Trophoblast cell (in vitro differentiated cells and primary cell): ENCODE results near the gene IDS.
"Not testable (repeated sequence)": the region's sequence is repeated elsewhere in the genome, so short reads cannot be mapped to it uniquely, and the experiment has no call there.

Experiments used
- DNase-seq, 2 donors: peaks; one replicate each; pipeline ENCODE4 v3.0.0-alpha.2; 2016
- H2AFZ ChIP-seq: 2 replicates; pipeline ENCODE4 v1.6.1; 2013; ENCODE audit warnings: low read length, moderate library complexity, mild to moderate bottlenecking; ENCODE audit not compliant: insufficient read depth, poor library complexity
- H2AK5ac ChIP-seq: 2 replicates; pipeline ENCODE4 v1.6.1; 2013; ENCODE audit warnings: mild to moderate bottlenecking, low read length
- H2BK120ac ChIP-seq: 2 replicates; pipeline ENCODE4 v1.6.1; 2013; ENCODE audit warnings: low read length, mild to moderate bottlenecking, moderate library complexity; ENCODE audit not compliant: insufficient read depth, poor library complexity
- H2BK12ac ChIP-seq: 2 replicates; pipeline ENCODE4 v1.6.1; 2013; ENCODE audit warnings: mild to moderate bottlenecking, low read length, moderate library complexity
- H2BK5ac ChIP-seq: 2 replicates; pipeline ENCODE4 v1.6.1; 2013; ENCODE audit warnings: low read length, low read depth, moderate library complexity, mild to moderate bottlenecking; ENCODE audit not compliant: poor library complexity
- H3K14ac ChIP-seq: 2 replicates; pipeline ENCODE4 v1.6.1; 2013; ENCODE audit warnings: mild to moderate bottlenecking, low read length
- H3K18ac ChIP-seq: 2 replicates; pipeline ENCODE4 v1.6.1; 2013; ENCODE audit warnings: mild to moderate bottlenecking, low read length
- H3K23ac ChIP-seq: 2 replicates; pipeline ENCODE4 v1.6.1; 2013; ENCODE audit warnings: low read length
- H3K27ac ChIP-seq: 2 replicates; pipeline ENCODE4 v1.5.1; 2013; ENCODE audit warnings: low read depth, mild to moderate bottlenecking, inconsistent platforms, low read length, moderate library complexity
- H3K27me3 ChIP-seq: 2 replicates; pipeline ENCODE4 v1.6.1; 2013; ENCODE audit warnings: inconsistent platforms, mild to moderate bottlenecking, low read length, moderate library complexity; ENCODE audit not compliant: insufficient read depth
- H3K36me3 ChIP-seq, 2 experiments: 1 replicate in 1 of 2; 2 replicates in 1 of 2; pipeline ENCODE4 v1.6.1; 2013; ENCODE audit warnings: low read length in 2 of 2, mild to moderate bottlenecking in 2 of 2, moderate library complexity in 1 of 2; ENCODE audit not compliant: insufficient read depth in 2 of 2, control insufficient read depth in 1 of 2
- H3K4ac ChIP-seq: 2 replicates; pipeline ENCODE4 v1.6.1; 2013; ENCODE audit warnings: low read depth, mild to moderate bottlenecking, low read length, moderate library complexity
- H3K4me1 ChIP-seq, 2 experiments: 1 replicate in 1 of 2; 2 replicates in 1 of 2; pipeline ENCODE4 v1.6.1; 2013; ENCODE audit warnings: low read length in 2 of 2, mild to moderate bottlenecking in 2 of 2, moderate library complexity in 1 of 2; ENCODE audit not compliant: insufficient read depth in 2 of 2, control insufficient read depth in 1 of 2
- H3K4me2 ChIP-seq: 2 replicates; pipeline ENCODE4 v1.6.1; 2013; ENCODE audit warnings: inconsistent platforms, mild to moderate bottlenecking, low read length, moderate library complexity
- H3K4me3 ChIP-seq: 2 replicates; pipeline ENCODE4 v1.5.1; 2013; ENCODE audit warnings: mild to moderate bottlenecking, low read depth, low read length, inconsistent platforms
- H3K79me1 ChIP-seq: one replicate; pipeline ENCODE4 v1.6.1; 2013; ENCODE audit warnings: low read length
- H3K79me2 ChIP-seq: 2 replicates; pipeline ENCODE4 v1.6.1; 2013; ENCODE audit warnings: low read length, mild to moderate bottlenecking; ENCODE audit not compliant: control insufficient read depth, insufficient read depth, poor library complexity
- H3K9ac ChIP-seq: 2 replicates; pipeline ENCODE4 v1.6.1; 2013; ENCODE audit warnings: mild to moderate bottlenecking, low read length
- H3K9me3 ChIP-seq: 2 replicates; pipeline ENCODE4 v1.6.1; 2013; ENCODE audit warnings: low read depth, mild to moderate bottlenecking, control low read depth, inconsistent platforms, low read length; ENCODE audit not compliant: insufficient read depth
- H4K12ac ChIP-seq: 2 replicates; pipeline ENCODE4 v1.6.1; 2013; ENCODE audit warnings: low read depth, mild to moderate bottlenecking, low read length, moderate library complexity
- H4K8ac ChIP-seq: 2 replicates; pipeline ENCODE4 v1.6.1; 2013; ENCODE audit warnings: low read depth, mild to moderate bottlenecking, low read length, moderate library complexity
- H4K91ac ChIP-seq: one replicate; pipeline ENCODE4 v1.6.1; 2013; ENCODE audit warnings: low read depth, mild to moderate bottlenecking, low read length, moderate library complexity
- WGBS: extraction: QIAGEN DNeasy Blood & Tissue Kit; methylation state at CpG from one replicate; pipeline ENCODE4 v1.1.7; 2013; ENCODE audit warnings: missing lambda C conversion rate; ENCODE audit not compliant: insufficient read length, insufficient coverage; ENCODE audit errors: extremely low coverage; 5-methylcytosine and 5-hydroxymethylcytosine counted together

IDS gene

GRCh38 chrX:149504226-149504914 is 736 bp downstream of the IDS start:
- Histone ChIP-seq H4K12ac (no peak overlapping the region), H3K18ac (no peak overlapping the region), H2AFZ (no peak overlapping the region), H3K79me1 (peaks cover 3% of the 10 kb centered on the region), H3K79me2 (peaks cover 2% of the 10 kb centered on the region), H3K27me3 (no peaks in the 10 kb centered on the region), H3K23ac (no peak overlapping the region), H3K27ac (no peak overlapping the region), H2BK12ac (no peak overlapping the region), H3K36me3 (peaks cover 15 to 19% of the 10 kb centered on the region in 2 experiments), H3K4me1 (peaks cover 6 to 9% of the 10 kb centered on the region in 2 experiments), H2BK120ac (no peak overlapping the region), H3K14ac (no peak overlapping the region), H3K4me3 (no peak overlapping the region), H4K91ac (no peak overlapping the region), H3K4ac (peak overlapping the region; percentile 76), H3K4me2 (peak overlapping the region; percentile 75), H3K9ac (no peak overlapping the region), H2BK5ac (no peak overlapping the region), H2AK5ac (peak overlapping the region; percentile 52), H3K9me3 (no peaks in the 10 kb centered on the region), H4K8ac (no peak overlapping the region)
- DNase-seq = peak; percentile 28 to 50
- 100% methylated on average over 4 of the region's 10 CpGs for WGBS

DNA sequence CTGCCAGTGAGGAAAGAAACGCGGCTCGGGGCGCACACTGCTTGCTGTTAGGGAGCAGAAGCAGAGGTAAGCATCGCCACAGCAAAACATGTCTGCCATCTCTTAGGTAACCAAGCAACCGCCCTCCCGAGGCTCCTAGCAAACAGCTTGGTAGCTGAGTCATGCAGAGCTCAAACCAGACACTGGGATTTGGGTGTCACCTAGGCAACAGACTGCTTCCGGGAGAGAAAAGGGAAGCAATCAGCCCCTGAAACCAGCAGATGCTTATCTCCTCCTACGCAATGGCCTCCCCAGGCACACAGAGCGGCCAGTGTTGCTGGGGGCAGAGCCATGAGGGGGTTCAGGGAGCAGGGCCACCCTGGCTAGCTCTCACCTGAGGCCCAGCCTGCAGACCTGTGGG is 1.7 kb downstream of the IDS start:
- H2BK120ac ChIP-seq, H3K14ac ChIP-seq, H3K79me2 ChIP-seq, H2BK12ac ChIP-seq, H3K4me2 ChIP-seq, H3K4me1 ChIP-seq, H3K9me3 ChIP-seq, H3K9ac ChIP-seq, H4K12ac ChIP-seq, H3K27me3 ChIP-seq, H2AFZ ChIP-seq, H3K4ac ChIP-seq, H3K4me3 ChIP-seq, H4K8ac ChIP-seq, H3K23ac ChIP-seq, H3K79me1 ChIP-seq, H3K27ac ChIP-seq, H2AK5ac ChIP-seq, H2BK5ac ChIP-seq, H3K18ac ChIP-seq: not testable (repeated sequence)
- WGBS = no CpG with 5 or more reads among the region's 10 CpGs
- Histone ChIP-seq H4K91ac (peak overlapping the region; percentile 14), H3K36me3 (peaks cover 15 to 19% of the 10 kb centered on the region in 2 experiments)
- peak; percentile 37 to 50 for DNase-seq

DNA sequence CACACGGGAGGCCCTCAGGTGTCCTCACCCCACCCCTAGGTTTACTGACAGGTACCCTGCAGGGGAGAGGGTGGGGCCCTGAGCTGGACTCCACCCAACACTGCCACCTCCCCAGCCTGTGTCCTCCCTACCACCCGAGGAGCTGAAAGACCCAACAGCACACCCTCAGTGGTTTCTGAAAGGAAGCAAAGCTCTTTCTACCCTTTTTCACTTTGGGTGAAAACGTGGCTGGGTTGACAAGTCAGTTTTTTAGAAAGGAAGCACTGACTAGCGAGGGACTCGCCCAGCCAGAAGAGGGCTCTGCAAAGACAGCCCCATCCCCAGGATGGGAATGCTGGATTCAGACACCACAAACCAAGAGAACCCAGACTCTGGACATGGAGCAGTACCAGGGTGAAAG is 2.2 kb downstream of the IDS start:
- Histone ChIP-seq H4K91ac (peak overlapping the region; percentile 14), H3K36me3 (peaks cover 17 to 21% of the 10 kb centered on the region in 2 experiments)
- not testable (repeated sequence) for H3K14ac ChIP-seq, H2BK120ac ChIP-seq, H3K4me3 ChIP-seq, H3K18ac ChIP-seq, DNase-seq, H4K12ac ChIP-seq, H3K79me2 ChIP-seq, H2BK12ac ChIP-seq, H3K27ac ChIP-seq, H3K4me2 ChIP-seq, H3K23ac ChIP-seq, H3K27me3 ChIP-seq, H4K8ac ChIP-seq, H3K4me1 ChIP-seq, H3K79me1 ChIP-seq, H2AFZ ChIP-seq, H2BK5ac ChIP-seq, H3K9ac ChIP-seq, H3K4ac ChIP-seq, H2AK5ac ChIP-seq, H3K9me3 ChIP-seq
- WGBS = no CpG with 5 or more reads among the region's 5 CpGs

DNA sequence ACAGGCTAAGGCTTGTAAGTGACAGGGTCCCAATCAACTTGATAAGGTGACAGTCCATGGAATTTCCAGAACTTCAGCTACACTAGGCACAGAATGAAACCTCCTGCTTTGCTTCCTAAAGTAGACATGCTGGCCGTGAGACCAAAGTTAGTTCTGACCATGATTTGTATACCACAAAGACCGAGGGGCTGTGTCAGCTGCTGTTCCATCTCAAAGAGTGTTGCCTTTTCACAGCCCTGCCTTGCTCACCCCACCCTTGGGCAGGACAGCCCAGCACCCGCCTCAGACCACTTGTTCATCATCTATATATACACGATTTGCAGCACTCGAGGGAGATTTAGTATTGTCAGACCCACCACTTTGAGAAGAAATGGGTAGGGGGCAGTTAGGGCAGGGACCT is 5.3 kb downstream of the IDS start:
- Histone ChIP-seq H3K14ac (no peak overlapping the region), H2AK5ac (no peak overlapping the region), H2BK120ac (no peak overlapping the region), H4K91ac (no peak overlapping the region), H2BK12ac (no peak overlapping the region), H3K79me1 (no peaks in the 10 kb centered on the region), H4K8ac (no peak overlapping the region), H4K12ac (no peak overlapping the region), H3K27ac (no peak overlapping the region), H3K27me3 (no peaks in the 10 kb centered on the region), H3K23ac (no peak overlapping the region), H3K4me1 (peaks cover 6% of the 10 kb centered on the region in 2 experiments), H3K9ac (no peak overlapping the region), H3K9me3 (no peaks in the 10 kb centered on the region), H3K4ac (no peak overlapping the region), H3K18ac (no peak overlapping the region), H3K79me2 (no peaks in the 10 kb centered on the region), H2BK5ac (no peak overlapping the region), H3K4me2 (no peak overlapping the region), H3K4me3 (no peak overlapping the region), H2AFZ (no peak overlapping the region), H3K36me3 (peaks cover 32 to 47% of the 10 kb centered on the region in 2 experiments)
- no peak for DNase-seq
- no CpG with 5 or more reads among the region's 5 CpGs for WGBS
